BJ (cell line): ENCODE data around the gene SH2D3A. TPM values are rescaled to one million over a fixed set of nuclear protein-coding genes. Genes with fewer than 3 reads are reported as not detected.

Source experiments
- CTCF ChIA-PET: fragments of 350-600 bp; formaldehyde crosslinking; extraction: SDS; loops from one replicate; lab custom pipeline; 2021; ENCODE audit warnings: antibody characterized with exemption, inconsistent platforms; lab: Yijun Ruan, JAX
- POLR2A ChIA-PET: fragments of 300-600 bp; sonication (Branson Sonifier 250); formaldehyde crosslinking; extraction: SDS; loops from one replicate; lab custom pipeline; 2021; ENCODE audit warnings: antibody characterized with exemption; lab: Charles Lee
- DNase-seq: peaks from one replicate; pipeline ENCODE4 v3.0.0-alpha.2; 2011; ENCODE audit warnings: low read depth
- H3K27me3 ChIP-seq: 2 replicates; pipeline ENCODE4 v1.6.0; 2011; ENCODE audit warnings: low read length; ENCODE audit not compliant: control insufficient read depth, insufficient read depth
- H3K36me3 ChIP-seq: 2 replicates; pipeline ENCODE4 v1.5.1; 2011; ENCODE audit warnings: low read length; ENCODE audit not compliant: control insufficient read depth, insufficient read depth
- H3K4me3 ChIP-seq: 2 replicates; pipeline ENCODE4 v1.5.1; 2011; ENCODE audit warnings: low read depth, mild to moderate bottlenecking, control low read depth, low read length
- CTCF ChIP-seq: IDR thresholded peaks from 2 replicates; pipeline ENCODE4 v1.5.1; 2011; ENCODE audit warnings: low read depth, mild to moderate bottlenecking, control low read depth, inconsistent platforms, low read length, moderate library complexity; ENCODE audit not compliant: insufficient read depth
- polyA plus RNA-seq: library from polyadenylated mRNA; depleted of rRNA; stranded (reverse); fragments of >200 nt; gene quantifications from 2 replicates; pipeline ENCODE4 v1.2.3, GENCODE V29; 2011

The SH2D3A gene
- polyA plus RNA-seq, 1 experiment, result 0.07 TPM

GRCh38 chr19:6720369-6721137, 46.7 kb downstream of the SH2D3A start, which contains the start of gene C3:
TSS of gene C3 (minus strand) at chr19:6720650. CDS start at chr19:6720589, 61 bp downstream.
- CTCF ChIA-PET, result interaction anchor here (1.1 to 1.4 kb wide), 2 partner anchors 16 to 17 kb away, joined by 3 to 4 read pairs; no protein-coding TSS in a partner anchor
- DNase-seq, result no peak
- Histone ChIP-seq H3K36me3 (no peaks in the 10 kb centered on the region), H3K27me3 (no peaks in the 10 kb centered on the region), H3K4me3 (peak within 1 kb of the TSS; percentile 3; the same call in 1 of the 2 replicates)
- TF ChIP-seq CTCF, result no peak
- POLR2A ChIA-PET, result interaction anchor here (0.6 kb wide), 2 partner anchors 143 to 327 kb away, joined by 4 to 5 read pairs; no protein-coding TSS in a partner anchor

- Histone ChIP-seq H3K36me3 (no peaks in the 10 kb centered on the region), H3K27me3 (no peaks in the 10 kb centered on the region), H3K4me3 (peak overlapping the region; percentile 3; the same call in 1 of the 2 replicates)
- TF ChIP-seq CTCF, result no peak
- CTCF ChIA-PET, result interaction anchor here (1.4 kb wide), 1 partner anchor 17 kb away, joined by 4 read pairs; no protein-coding TSS in a partner anchor
- POLR2A ChIA-PET, result interaction anchor here (0.6 kb wide), 1 partner anchor 144 kb away, joined by 4 read pairs; no protein-coding TSS in a partner anchor
- no peak for DNase-seq
Observed at GRCh38 chr19:6719992-6720368, 47.3 kb downstream of the SH2D3A start.

GRCh38 chr19:6719540-6719861, 47.7 kb downstream of the SH2D3A start:
- TF ChIP-seq CTCF, result no peak
- POLR2A ChIA-PET, result no interaction called here
- no peak overlapping the region for H3K4me3 ChIP-seq
- no peaks in the 10 kb centered on the region for H3K36me3 ChIP-seq
- DNase-seq, result no peak
- CTCF ChIA-PET, result no interaction called here
- no peaks in the 10 kb centered on the region for H3K27me3 ChIP-seq

GRCh38 chr19:6718741-6719539, 48.3 kb downstream of the SH2D3A start:
- TF ChIP-seq CTCF, result no peak
- no peaks in the 10 kb centered on the region for H3K27me3 ChIP-seq
- POLR2A ChIA-PET, result no interaction called here
- H3K4me3 ChIP-seq, result no peak overlapping the region
- CTCF ChIA-PET, result no interaction called here
- no peaks in the 10 kb centered on the region for H3K36me3 ChIP-seq
- no peak for DNase-seq
